GM12892 (cell line): ENCODE measurements around the gene DPYD.

ENCODE experiments used
- DNase-seq: peaks from one replicate; pipeline ENCODE4 v3.0.0; 2011; ENCODE audit not compliant: insufficient read length
- FAIRE-seq: peaks from 2 replicates; lab custom pipeline; 2011; peaks lifted over from hg19 to GRCh38; lab: Jason Lieb, UNC
- POLR2A ChIP-seq: IDR thresholded peaks from 2 replicates; pipeline ENCODE4 v1.6.1; 2011; ENCODE audit warnings: low read depth, low read length, control low read depth
- POLR2AphosphoS5 ChIP-seq: IDR thresholded peaks from 2 replicates; pipeline ENCODE4 v1.6.1; 2011; ENCODE audit warnings: low read depth, low read length, control low read depth
- TAF1 ChIP-seq: IDR thresholded peaks from 2 replicates; pipeline ENCODE4 v1.6.1; 2011; ENCODE audit warnings: low read depth, mild to moderate bottlenecking, control low read depth, low read length, borderline replicate concordance

The DPYD gene

DNA sequence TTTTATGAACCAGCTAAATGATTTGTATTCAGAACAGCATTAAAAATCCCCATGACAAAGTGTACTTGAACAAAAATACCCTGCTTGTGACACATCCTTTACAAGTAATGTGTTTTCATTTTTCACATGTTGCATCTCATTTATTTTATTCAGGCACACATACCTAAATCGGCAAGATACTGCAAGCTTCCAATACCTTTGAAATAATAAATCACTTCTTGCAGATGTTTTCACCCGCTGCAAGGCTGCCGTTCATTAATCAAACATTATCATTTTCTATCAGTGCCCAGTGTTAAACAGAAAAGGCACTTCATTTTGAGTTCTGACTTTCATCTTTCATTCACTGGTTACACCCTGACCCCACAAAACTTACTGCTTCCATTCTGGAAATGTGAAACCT lies 269.6 kb downstream of the DPYD start:
- DNase-seq (no peak), FAIRE-seq (no peak)
- no peak for TF ChIP-seq TAF1
- no peak for TF ChIP-seq POLR2A
- no peak for TF ChIP-seq POLR2AphosphoS5

DNA sequence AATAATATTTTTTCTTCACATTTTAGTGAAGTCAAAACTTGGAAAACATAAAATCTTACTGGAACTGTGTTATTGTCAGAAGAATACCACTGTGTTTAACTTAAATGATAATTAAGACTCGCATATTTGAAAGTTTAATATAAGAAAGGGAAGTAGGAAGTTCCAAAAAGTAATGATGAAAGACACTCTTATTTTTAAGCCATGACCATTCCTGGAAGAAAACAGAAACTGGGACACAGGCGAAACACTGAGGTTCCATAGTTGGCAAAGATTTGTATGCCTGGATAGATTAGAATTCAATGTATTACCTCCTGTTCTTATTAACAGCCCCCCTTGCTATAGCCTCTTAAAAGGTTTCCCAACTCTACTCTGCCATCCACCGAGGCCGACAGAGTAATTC lies 271.2 kb downstream of the DPYD start:
- no peak for TF ChIP-seq TAF1
- no peak for TF ChIP-seq POLR2A
- TF ChIP-seq POLR2AphosphoS5, result no peak
- no peak for FAIRE-seq

DNA sequence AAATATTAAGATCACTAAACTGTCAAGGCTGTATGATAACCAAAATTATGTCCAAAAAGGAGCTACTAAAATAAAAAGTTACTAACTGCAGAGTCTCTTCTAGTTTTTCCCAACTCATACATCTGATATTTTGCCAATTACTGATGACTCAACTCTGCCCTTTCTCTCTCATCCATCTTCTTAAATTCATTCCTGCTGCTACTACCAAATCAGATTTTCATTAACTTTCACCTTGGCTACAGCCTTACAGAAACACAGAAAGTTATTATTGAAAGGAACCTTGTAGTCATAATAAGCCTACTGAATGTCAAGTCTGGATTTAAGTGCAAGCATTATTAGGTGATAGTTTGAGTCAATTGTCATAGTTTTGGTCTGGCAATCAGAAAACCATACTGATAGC lies 273.1 kb downstream of the DPYD start:
- no peak for TF ChIP-seq TAF1
- TF ChIP-seq POLR2AphosphoS5, result no peak
- no peak for TF ChIP-seq POLR2A
- FAIRE-seq (no peak), DNase-seq (no peak)

More for the DNA sequence above, 271.2 kb downstream of the DPYD start:
- no peak for DNase-seq

DNA sequence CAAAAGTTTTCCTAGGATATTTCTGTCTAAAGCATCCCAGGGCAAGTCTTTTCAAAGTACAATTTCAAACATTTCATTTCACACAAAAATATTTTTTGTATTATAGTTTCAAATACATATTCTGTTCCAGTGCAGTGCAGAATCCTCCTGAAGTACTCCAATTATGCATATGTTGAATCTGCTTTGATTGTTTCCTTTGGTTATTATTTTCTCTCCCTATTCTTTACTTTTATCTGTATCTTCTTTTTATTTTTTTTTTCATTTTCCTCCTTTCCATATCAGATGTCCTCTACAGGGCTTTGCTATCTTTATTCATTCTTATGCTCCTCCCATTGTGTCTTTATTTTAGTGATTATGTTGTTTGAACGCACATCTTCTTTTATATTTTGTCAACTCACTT lies 274.8 kb downstream of the DPYD start:
- no peak for FAIRE-seq
- DNase-seq, result no peak
- TF ChIP-seq POLR2A (no peak), TAF1 (no peak), POLR2AphosphoS5 (no peak)

DNA sequence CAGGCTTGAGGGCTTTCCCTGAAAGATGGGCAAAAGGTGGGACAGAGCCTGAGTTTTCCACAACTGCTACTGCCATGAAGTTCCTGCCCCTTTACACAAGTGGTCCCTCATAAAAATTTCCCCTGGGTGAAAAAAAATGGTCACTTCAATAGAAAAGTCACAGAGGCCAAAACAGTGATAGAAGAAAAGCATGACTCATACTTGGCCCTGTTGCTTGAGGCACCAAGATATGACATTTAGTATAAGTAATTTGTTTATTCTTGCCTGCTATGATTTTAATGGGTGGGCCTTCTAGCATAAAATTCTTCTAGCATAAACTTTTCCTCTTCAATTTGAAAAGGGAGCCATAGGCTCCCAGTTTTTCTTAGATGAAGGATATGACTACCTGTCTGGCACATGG lies 280.2 kb downstream of the DPYD start:
- TF ChIP-seq POLR2AphosphoS5 (no peak), TAF1 (no peak), POLR2A (no peak)
- DNase-seq (no peak), FAIRE-seq (no peak)

DNA sequence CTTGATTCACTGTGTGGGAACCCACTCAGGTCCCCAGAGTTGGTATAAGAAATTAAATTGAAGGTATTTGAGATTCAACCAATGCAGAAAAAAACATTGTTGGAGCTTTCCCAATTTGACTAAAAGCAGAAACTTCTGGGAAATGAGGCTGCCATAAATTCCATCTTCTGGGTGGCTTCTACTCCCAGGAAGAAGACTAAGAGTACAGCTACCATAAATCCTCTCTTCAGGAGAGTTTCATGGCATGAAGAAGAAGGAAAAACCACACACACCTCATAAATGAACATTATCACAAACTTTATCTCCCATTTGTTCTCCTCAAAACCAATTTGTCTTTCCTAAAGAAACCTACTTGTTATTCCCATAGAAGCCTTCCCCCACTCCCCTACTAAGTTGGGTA lies 283.9 kb downstream of the DPYD start:
- TF ChIP-seq POLR2AphosphoS5, result no peak
- no peak for TF ChIP-seq POLR2A
- TF ChIP-seq TAF1, result no peak
- no peak for FAIRE-seq
- no peak for DNase-seq

DNA sequence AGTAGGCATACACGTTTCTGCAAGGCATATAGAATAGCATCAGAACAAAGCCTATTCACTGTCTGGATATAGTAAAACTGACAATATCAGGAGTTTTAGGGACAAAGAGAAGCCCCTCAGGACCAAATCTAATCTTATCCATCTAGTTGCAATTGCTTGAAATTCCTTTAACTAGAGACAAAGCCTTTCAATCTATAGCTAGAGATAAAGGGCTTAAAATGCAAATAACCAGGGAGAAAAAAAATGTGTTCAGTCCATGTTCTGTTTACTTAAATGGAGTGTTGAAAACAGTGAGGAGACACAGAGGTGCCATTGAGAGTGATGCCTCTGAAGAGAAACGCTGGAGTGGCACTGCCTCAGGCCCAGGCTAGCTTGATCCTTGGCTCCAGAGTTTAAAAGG lies 286.1 kb downstream of the DPYD start:
- FAIRE-seq (no peak), DNase-seq (no peak)
- TF ChIP-seq TAF1 (no peak), POLR2AphosphoS5 (no peak), POLR2A (no peak)

DNA sequence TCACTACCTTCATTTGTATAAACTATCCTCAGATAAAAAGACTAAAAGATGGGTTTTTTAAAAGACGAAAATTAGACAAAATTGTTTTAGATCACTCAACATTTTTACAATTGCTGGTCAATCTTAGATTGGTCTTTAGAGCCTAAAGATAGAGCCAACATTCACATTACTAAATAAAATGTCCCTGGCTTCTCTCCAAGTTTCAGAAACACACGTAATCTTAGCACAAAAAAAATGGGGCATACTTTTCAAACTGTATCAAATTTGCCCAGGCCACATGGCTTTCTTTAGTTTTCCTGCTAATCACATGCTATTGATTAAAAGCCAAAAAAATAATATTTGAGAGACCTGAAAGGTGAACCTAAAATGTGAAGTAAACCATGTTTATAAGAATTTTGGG lies 288.1 kb downstream of the DPYD start:
- DNase-seq, result no peak
- FAIRE-seq, result no peak
- TF ChIP-seq TAF1 (no peak), POLR2A (no peak), POLR2AphosphoS5 (no peak)

DNA sequence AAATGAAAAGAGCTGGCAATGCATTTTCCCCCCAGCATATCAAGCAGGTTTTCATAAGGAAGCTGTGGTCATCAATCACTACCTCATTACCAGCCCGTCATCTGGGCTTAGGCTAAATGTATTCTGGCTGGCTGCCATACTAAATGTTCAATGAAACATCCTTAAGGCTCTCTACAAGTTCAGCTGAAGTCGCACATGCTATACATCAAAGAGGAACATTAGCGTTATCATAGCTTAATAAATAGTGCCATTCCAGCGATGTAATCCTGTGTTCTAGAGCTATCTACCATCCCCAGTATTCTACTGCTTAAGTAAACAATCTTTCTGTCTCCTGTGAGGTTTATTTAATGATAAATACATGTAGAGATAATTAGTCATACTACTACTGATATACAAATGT lies 288.8 kb downstream of the DPYD start:
- no peak for DNase-seq
- TF ChIP-seq POLR2AphosphoS5 (no peak), TAF1 (no peak), POLR2A (no peak)
- FAIRE-seq, result no peak

DNA sequence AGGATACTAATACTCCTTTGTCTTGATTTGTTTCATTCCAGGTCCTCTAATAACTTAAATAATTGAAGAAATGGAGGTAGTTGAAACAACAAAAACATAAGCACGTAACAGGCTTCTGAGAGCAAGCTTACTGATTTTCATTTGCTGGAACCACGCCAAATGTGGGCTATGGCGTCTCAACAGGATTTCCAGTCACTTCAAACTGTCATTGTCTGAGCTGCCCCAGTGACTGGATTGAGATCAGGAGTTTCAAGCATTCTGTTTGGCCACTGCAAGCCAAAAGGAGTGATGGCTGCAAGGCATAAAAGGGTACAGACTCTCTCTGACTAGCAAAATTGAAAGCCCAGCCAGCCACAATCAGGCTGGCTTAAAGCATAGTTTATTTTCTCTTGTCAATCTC lies 289.9 kb downstream of the DPYD start:
- FAIRE-seq, result no peak
- TF ChIP-seq TAF1 (no peak), POLR2AphosphoS5 (no peak), POLR2A (no peak)
- DNase-seq, result no peak

DNA sequence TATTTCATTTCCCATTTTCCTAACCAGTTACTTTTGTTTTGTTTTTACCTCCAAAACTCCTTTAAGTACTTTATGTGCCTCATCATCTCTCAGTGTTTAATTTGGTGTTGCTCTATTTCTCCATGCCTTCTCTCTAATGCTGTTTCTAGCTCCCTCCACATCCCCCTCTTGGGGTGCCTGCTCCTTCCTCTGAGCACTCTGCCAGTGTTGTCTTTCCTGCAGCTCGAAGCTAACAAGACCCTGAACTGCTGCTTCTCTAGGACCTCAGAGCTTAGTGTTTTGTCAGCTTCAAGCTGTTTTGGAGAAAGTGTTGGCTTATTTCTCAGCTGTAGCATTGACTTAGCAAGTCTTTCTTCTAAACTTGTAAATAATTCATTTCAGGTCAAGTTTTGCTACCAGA lies 290.6 kb downstream of the DPYD start:
- DNase-seq (no peak), FAIRE-seq (no peak)
- TF ChIP-seq TAF1 (no peak), POLR2A (no peak), POLR2AphosphoS5 (no peak)

DNA sequence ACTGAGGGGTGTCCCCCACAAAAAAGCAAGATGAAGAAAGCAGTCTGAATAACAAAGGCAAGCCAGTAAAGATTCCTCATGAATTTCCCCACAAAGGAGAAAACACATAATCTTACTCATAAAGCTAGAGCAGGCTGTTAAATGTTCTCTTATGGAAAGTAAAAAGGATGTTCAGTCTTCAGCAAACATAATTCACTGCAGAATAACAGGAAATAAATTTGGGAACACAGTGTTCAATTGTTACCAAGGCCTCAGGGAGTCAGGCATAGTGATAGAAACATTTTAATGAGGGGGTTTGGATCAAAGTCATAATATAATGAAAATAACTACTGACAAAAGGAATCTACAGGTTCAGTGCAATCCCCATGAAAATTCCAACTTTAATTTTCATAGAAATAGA lies 297.6 kb downstream of the DPYD start:
- DNase-seq, result no peak
- no peak for TF ChIP-seq POLR2AphosphoS5
- no peak for FAIRE-seq

DNA sequence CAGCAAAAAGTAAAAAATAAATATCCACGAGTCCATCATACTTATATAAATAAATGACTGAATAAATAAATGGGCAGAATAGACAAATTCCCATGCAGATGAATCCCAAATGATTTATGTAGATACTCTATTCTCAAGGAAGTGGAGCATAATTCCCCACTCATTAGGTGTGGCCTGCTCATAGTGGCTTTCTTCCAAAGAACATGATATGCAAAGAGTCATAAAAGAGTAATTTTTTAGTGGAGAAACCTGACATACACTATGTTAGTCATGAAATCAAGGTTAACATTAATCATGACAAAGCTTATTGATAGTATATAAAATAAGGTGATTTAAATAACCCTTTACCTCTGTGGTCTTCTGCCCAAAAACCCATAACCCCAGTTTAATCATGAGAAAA lies 298.9 kb downstream of the DPYD start:
- no peak for FAIRE-seq
- DNase-seq, result no peak
- no peak for TF ChIP-seq TAF1
